Lower leg skin (tissue), 3 donors: ENCODE measurements around the gene TMEM132D.

ENCODE experiments used
- POLR2A ChIP-seq, 2 donors: fragments of 450-650 bp; IDR thresholded peaks; one replicate each; pipeline ENCODE4 v1.6.1; 2016 to 2017; ENCODE audit warnings: antibody characterized with exemption in 2 of 2, mild to moderate bottlenecking in 1 of 2, moderate library complexity in 1 of 2
- TF ChIP-seq, protein P1 (sequence below), 3 donors: fragments of 450-650 bp; IDR thresholded peaks; one replicate each; pipeline ENCODE4 v1.5.1; 2016; ENCODE audit warnings: antibody characterized with exemption in 3 of 3, mild to moderate bottlenecking in 3 of 3, moderate library complexity in 2 of 3

DNA sequence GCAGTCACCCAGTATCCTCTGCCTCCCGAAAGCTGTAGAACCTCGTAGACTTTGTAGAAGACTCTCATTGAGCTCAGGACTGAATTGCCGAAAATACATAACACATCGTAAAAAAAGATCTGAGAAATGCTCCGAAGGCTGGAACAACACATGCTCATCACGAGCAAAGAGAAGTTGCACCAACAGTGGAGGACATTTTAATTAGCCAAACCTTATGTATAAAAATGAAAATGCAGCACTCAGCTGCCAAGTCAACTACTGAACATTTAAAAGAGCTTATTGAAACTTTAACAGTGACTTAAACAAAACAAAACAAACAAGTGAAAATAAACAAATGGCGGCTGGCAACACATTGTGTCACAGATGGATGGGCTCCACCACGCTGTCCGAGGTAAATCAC is 519.9 kb downstream of the TMEM132D start:
- TF ChIP-seq, protein P1, sequence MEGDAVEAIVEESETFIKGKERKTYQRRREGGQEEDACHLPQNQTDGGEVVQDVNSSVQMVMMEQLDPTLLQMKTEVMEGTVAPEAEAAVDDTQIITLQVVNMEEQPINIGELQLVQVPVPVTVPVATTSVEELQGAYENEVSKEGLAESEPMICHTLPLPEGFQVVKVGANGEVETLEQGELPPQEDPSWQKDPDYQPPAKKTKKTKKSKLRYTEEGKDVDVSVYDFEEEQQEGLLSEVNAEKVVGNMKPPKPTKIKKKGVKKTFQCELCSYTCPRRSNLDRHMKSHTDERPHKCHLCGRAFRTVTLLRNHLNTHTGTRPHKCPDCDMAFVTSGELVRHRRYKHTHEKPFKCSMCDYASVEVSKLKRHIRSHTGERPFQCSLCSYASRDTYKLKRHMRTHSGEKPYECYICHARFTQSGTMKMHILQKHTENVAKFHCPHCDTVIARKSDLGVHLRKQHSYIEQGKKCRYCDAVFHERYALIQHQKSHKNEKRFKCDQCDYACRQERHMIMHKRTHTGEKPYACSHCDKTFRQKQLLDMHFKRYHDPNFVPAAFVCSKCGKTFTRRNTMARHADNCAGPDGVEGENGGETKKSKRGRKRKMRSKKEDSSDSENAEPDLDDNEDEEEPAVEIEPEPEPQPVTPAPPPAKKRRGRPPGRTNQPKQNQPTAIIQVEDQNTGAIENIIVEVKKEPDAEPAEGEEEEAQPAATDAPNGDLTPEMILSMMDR (IDR thresholded peaks at IDR 0.05), result no peak
- TF ChIP-seq POLR2A (IDR thresholded peaks at IDR 0.05), result no peak
